HG02623 (cell line): ENCODE measurements around the gene TEX261.

Experiments used
- ATAC-seq: cut with Tn5 transposase; IDR thresholded peaks from one replicate; pipeline ENCODE4 v1.9.1; 2021; ENCODE audit warnings: moderate library complexity; ENCODE audit not compliant: unreplicated experiment

Gene TEX261

DNA sequence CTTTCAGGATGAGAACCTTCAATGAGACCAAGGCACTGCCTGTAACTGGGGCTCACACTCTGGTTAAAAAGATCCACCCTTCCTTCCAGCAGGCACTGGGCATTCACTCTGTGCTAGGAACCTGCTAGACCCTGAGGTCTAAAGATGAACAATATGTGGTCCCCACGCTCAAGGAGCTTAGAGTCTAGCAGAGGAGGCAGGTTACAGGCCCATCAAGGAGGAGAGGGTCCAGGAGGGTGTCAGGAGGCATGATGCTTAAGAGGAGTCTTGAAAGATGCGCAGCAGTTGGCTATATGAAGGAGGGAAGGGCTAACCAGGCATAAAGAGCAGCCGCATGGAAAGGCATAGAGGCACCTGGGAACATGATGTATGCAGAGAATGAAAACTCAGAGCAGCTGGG, 11.7 kb downstream of the TEX261 start:
- no peak for ATAC-seq

DNA sequence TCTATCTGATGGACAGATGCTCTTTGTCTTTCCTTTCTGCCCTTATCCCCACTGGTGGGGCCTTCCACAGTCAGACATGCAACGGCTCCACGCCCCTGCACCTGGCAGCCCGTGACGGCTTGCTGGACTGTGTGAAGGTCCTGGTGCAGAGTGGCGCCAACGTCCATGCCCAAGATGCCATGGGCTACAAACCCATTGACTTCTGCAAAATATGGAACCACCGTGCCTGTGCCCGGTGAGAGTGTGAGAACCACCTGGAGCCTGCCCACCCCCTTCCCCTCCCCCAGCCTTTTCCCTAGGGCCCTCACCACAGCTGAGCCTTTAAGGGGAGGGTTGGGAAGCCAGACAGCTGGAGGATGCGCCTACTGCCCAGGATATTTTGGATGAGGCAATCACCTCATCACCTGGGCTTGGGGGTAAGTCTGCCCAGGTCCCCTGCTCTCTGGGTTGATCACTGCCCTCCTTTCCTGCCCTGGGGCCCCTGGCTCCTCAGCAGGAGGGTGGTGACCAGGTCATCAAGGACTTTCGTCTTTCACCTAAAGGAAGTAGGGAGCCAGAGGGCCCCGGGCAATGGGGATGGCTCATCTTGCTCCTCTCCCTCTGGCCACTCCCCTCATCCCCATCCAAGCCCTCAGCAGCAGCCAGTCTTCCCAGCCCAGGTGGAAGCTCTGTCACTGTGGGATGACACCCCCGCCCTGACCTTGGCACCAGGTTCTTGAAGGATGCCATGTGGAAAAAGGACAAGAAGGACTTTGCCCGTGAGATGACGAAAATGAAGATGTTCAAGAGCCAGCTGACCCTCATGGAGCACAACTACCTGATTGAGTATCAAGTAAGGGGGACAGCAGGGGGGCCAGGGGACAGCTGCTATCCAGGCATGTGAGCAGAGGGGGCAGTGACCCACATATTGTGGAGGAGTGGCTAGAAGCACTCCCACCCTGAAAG, 12.5 kb downstream of the TEX261 start:
- no peak for ATAC-seq

DNA sequence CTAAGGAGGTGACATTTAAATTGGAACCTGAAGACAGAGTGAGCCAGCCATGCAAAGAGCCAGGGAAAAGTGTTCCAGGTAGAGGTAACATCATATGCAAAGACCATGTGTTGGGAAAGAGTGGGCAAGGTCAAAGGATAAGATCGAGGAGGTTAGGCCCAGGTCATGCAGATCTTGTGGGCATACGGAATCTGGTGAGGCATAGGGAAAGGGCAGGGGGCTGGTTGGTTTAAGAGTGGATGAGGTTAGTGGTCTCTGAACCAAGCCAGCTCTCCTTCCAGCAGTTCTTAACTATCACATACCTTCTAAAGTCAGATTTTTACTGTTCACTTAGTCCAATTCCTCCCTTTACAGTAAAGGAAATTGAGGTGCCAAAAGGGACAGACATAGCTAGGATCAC, 13.3 kb downstream of the TEX261 start:
- no peak for ATAC-seq

DNA sequence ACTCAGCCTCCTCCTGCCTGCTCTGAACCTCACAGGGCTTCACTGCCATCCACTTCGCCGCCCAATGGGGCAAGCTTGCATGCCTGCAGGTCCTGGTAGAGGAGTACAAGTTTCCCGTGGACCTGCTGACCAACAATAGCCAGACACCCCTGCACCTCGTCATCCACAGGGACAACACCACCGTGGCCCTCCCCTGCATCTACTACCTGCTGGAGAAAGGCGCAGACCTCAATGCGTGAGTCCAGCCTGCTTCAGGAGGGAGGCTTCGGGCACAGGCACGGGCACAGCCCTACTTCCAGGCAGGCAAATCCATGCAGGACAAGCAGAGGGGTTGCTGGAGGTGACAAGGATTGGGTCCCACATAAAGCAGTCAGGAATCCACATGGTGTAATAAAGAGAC, 15.0 kb downstream of the TEX261 start:
- no peak for ATAC-seq

DNA sequence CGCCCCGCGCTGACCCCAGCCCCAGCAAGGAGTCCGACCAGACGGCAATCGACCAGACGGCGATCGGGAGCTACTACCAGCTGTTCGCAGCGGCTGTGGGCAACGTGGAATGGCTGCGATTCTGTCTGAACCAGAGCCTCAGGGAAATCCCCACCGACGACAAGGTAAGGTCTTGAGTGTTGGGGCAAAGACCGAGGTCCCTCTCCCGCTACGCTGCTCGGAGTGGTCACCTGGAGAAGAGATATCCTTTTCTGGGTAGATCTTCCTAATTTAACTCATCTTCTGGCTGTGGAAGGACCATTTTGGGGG, 15.5 kb downstream of the TEX261 start:
- ATAC-seq = no peak

DNA sequence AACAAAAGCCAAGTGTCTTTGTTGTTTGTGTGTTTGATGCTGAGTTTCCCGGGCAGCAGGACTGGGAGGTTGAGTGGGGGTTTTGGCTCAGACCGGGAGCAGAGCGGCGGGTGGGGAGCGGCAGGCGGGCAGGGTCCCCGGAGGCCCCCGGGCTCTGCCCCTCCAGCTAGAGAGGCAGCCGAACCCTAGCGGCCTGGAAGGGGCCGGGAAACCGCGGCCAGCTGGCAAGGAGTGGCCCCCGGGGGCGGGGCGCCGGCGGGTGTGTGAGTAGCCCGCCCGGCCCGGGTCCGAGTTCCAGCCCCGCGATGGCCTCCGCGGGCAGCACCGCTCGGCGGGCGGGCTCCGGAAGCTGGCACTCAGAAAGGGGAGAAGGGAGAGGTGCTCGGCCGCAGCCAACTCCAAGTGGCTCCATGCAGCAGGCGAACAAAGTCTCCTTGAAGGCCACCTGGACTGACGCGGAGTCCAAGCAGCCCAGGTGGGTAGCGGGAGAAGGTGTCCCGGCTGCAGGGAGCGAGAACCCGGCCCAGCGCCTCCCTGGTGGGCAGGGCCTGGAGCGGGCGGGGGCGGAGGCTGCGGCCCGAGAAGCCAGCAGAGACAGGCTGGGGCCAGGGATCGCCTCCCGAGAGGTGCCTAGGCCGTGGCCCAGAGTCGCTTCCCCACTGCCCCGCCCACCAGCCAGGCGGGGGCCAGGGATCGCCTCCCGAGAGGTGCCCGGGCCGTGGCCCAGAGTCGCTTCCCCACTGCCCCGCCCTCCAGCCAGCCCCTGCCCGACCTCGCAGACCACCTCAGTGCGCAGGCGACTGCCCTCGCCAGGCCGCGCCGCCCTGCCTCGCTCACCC, 16.1 kb downstream of the TEX261 start, which contains the start of gene ANKRD53:
Gene ANKRD53, plus strand, starts transcription at position 290 of the 839 bp plus-strand sequence. Its CDS starts 16 bp downstream, at position 306.
- no peak for ATAC-seq

- no peak for ATAC-seq
These were observed 17.0 kb downstream of the TEX261 start for GRCh38 chr2:70977605-70978205.

DNA sequence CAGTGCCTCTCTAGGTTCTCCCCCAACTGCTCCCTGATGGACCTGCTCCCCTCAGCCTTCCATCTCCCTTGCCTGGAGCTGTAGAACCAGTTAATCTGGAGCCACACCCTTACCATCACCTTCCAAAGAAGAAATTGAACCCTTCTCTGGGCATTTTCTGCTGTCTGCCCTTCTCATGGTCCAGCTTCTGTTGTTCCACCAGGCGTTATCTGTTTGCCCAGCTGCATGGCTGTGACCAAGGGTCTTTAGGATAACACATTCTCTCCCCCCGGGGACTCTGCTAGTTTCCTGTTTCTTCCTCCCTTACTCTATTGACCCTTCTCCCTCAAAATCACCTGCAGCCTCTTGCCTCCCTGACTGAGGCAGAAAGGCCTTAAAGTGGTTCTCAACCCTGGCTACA, 19.4 kb downstream of the TEX261 start:
- no peak for ATAC-seq

GRCh38 chr2:70974592-70974991, 20.1 kb downstream of the TEX261 start:
- ATAC-seq = no peak

- ATAC-seq = no peak
These were observed 27.5 kb downstream of the TEX261 start for GRCh38 chr2:70967189-70967588.

- no peak for ATAC-seq
These were observed 28.0 kb downstream of the TEX261 start for GRCh38 chr2:70966681-70967080.

DNA sequence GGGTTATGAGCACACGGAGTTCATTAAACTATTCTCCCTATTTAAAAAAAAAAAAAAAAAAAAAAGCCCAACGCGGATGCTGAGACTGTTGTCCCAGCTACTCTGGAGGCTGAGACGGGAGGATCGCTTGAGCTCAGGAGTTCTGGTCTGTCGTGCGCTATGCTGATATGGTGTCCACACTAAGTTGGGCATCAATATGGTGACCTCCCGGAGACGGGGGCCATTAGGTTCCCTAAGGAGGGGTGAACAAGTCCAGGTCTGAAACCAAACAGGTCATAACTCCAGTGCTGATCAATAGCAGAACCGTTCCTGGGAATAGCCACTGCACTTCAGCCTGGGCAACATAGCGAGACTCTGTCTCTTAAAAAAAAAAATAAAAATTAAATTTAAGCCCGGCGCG, 29.2 kb downstream of the TEX261 start:
- ATAC-seq = no peak

DNA sequence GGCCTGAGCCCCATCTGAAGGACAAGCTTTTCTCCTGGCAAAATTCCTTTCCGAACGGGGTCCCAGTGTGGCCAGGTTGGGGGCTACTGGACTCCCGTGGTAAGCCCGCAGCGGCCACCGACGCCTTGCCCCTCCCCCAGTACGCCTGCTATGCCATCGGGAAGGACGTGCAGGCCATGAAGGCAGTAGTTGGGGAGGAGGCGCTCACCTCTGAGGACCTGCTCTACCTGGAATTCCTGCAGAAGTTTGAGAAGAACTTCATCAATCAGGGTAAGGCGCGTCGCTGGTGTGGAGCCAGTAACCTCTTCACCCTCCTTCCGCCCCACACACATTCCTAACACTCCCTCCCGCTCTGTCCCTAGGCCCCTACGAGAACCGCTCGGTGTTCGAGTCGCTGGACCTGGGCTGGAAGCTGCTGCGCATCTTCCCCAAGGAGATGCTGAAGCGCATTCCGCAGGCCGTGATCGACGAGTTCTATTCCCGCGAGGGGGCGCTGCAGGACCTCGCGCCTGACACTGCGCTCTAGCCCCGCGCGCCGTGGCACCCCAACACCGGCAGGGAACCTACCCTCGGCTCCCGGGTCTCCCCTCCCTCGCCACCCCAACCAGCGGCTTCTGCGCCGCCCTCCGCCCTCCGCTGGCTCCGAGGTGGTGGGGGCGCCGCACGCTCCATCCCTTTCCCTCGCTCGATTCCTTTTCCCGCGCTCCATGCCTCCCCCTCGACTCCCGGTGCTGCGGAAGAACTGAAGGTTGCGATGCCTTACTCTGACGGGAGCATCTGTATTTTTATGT, 29.9 kb downstream of the TEX261 start:
- peak; percentile 83 for ATAC-seq

- ATAC-seq = no peak
These were observed 30.5 kb downstream of the TEX261 start for GRCh38 chr2:70964133-70964532.

GRCh38 chr2:70962885-70963878, 31.5 kb downstream of the TEX261 start:
- no peak for ATAC-seq

DNA sequence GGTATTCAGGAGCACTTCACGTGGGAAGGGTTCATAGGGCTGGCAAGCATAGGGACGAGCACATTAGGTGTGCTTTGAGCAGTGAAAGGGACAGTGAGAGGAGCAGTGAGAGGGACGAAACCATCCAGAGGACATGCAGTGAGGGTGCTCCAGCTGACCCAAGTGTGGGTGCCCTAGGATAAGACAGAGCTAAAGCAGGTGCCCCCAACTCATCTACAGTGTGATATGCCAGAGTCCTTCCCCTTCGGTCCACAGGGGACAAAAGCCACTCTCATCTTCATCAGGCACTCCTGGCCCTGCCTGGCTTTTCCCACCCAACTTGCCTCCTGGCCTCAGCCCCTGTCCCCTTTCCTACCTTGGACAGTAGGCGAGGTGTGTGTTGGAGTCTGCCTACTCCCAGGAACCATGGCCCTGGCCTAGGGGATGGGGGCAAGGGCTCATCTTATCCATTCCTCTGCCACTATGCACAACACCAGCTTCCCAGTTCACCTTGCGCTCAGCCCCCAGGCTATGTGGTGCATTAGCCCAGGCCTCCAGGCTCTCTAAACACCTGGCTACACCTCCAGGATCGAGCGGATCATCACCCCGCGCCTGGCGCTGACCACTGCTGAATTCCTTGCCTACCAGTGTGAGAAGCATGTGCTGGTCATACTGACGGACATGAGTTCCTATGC, 32.3 kb downstream of the TEX261 start:
- no peak for ATAC-seq

DNA sequence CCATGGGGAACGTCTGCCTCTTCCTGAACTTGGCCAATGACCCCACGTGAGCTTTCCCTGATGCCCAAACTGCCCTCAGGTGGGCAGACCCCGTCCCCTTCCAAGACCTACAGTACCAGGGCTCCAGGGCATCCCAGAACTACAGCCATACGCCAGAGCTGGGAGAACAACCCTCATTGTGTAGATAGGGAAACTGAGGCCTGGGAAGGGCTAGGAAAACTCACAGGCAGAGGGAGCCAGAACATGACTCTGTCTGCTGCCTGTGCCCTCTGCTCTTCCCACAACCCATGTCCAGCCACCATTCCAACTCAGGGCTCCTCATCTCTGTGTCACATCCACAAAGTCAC, 33.1 kb downstream of the TEX261 start:
- no peak for ATAC-seq

DNA sequence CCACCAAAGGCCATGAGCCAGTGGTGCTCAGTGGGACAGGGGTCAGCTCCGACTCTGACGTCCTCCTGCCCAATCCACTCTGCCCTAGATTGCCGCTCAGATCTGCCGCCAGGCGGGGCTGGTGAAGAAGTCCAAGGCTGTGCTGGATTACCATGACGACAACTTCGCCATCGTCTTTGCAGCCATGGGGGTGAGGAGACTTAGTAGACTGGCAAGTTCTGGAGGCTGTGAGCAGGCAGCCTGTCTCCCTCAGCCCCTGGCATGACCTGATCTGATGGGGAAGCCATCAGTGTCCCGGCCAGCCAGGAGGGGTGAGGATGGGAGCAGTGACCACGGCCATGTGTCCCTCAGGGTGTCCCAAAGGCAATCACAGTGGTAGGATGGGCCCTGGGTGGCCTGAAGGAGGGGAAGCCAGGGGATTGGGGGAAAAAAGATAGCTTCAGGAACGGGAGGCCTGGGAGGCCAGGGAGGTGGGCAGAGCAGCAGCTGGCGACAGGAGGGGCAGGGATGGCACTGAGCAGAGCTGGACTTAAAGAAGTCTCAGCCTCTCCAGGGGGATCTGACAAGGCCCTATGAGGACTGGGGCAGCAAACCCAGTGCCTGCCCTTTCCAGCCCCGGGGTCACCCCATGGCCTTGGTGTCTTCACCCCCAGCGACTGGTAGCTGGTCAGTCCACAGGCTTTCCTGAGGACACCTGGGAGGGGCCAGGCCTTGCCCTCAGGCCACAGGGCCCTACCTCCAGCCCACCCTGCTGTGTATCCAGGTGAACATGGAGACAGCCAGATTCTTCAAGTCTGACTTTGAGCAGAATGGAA, 33.6 kb downstream of the TEX261 start:
- ATAC-seq = no peak
